B cell (primary cell): ENCODE data around the gene PCDHGA11. TPM values are rescaled to one million over a fixed set of nuclear protein-coding genes. Genes with fewer than 3 reads are reported as not detected.
"Not testable (repeated sequence)": the region's sequence is repeated elsewhere in the genome, so short reads cannot be mapped to it uniquely, and the experiment has no call there.

Source experiments
- ATAC-seq: fragments of 200-7000 bp; cut with Tn5 transposase; one replicate; pipeline ENCODE4 v1.10.0; 2021; ENCODE audit warnings: low read depth, mild to moderate bottlenecking, moderate number of reproducible peaks, moderate library complexity
- CTCF ChIA-PET: fragments of 350-600 bp; sonication (Branson Sonifier 250); formaldehyde crosslinking; loops from one replicate; lab custom pipeline; 2021; ENCODE audit warnings: antibody characterized with exemption, inconsistent platforms; lab: Charles Lee
- POLR2A ChIA-PET: fragments of 350-600 bp; sonication (Branson Sonifier 250); formaldehyde crosslinking; loops from one replicate; lab custom pipeline; 2021; ENCODE audit warnings: antibody characterized with exemption; lab: Charles Lee
- DNase-seq: peaks from one replicate; pipeline ENCODE4 v3.0.0; 2013
- H2AFZ ChIP-seq: 2 replicates; pipeline ENCODE4 v1.6.1; 2012; ENCODE audit warnings: mild to moderate bottlenecking, low read depth, low read length; ENCODE audit not compliant: insufficient read depth, poor library complexity, severe bottlenecking
- H3K27ac ChIP-seq, 2 donors: 1 replicate in 1 of 2; 2 replicates in 1 of 2; pipeline ENCODE4 v1.5.1; 2012 to 2013; ENCODE audit warnings: low read length in 2 of 2, mild to moderate bottlenecking in 2 of 2, moderate library complexity in 1 of 2
- H3K27me3 ChIP-seq, 4 experiments: fragments of 200-600 bp in 1 of 4; sonication (generic) in 1 of 4; replicated peaks in 1 of 4; 1 replicate in 2 of 4; 2 replicates in 2 of 4; pipeline versions ENCODE4 v1.6.1 to v1.7.0; 2013 to 2016; ENCODE audit warnings: low read length in 3 of 4, mild to moderate bottlenecking in 2 of 4, mixed read lengths in 1 of 4, moderate library complexity in 1 of 4; ENCODE audit not compliant: insufficient read depth in 4 of 4, control insufficient read depth in 3 of 4; ENCODE audit errors: control extremely low read depth in 1 of 4
- H3K36me3 ChIP-seq, 2 experiments: replicated peaks in 1 of 2; 1 replicate in 1 of 2; 2 replicates in 1 of 2; pipeline versions ENCODE4 v1.6.1 to v1.7.1; 2013; ENCODE audit warnings: low read length in 1 of 2; ENCODE audit not compliant: insufficient read depth in 2 of 2, control insufficient read depth in 1 of 2; ENCODE audit errors: control extremely low read depth in 1 of 2, extremely low read depth in 1 of 2
- H3K4me1 ChIP-seq, 2 donors: fragments of 200-600 bp in 1 of 2; sonication (generic) in 1 of 2; 1 replicate in 1 of 2; 2 replicates in 1 of 2; pipeline versions ENCODE4 v1.5.1 to v1.6.1; 2013 to 2017; ENCODE audit warnings: low read length in 2 of 2; ENCODE audit not compliant: control insufficient read depth in 2 of 2, insufficient read depth in 2 of 2
- H3K4me2 ChIP-seq: replicated peaks from 2 replicates; pipeline ENCODE3; 2012; ENCODE audit warnings: mild to moderate bottlenecking, low read depth, low read length; ENCODE audit not compliant: poor library complexity, severe bottlenecking
- H3K4me3 ChIP-seq, 5 experiments: fragments of 200-600 bp in 1 of 5; sonication (generic) in 1 of 5; 1 replicate in 3 of 5; 2 replicates in 2 of 5; pipeline versions ENCODE4 v1.5.1 to v1.7.0; 2011 to 2016; ENCODE audit warnings: low read length in 4 of 5, mild to moderate bottlenecking in 4 of 5, low read depth in 2 of 5, control low read depth in 1 of 5, moderate library complexity in 1 of 5; ENCODE audit not compliant: insufficient read depth in 1 of 5; ENCODE audit errors: control extremely low read depth in 1 of 5, extremely low read depth in 1 of 5
- H3K79me2 ChIP-seq: fragments of 200-600 bp; sonication (generic); one replicate; pipeline ENCODE4 v1.6.0; 2016; ENCODE audit warnings: low read length; ENCODE audit not compliant: control insufficient read depth, insufficient read depth
- H3K9ac ChIP-seq: fragments of 200-600 bp; sonication (generic); 2 replicates; pipeline ENCODE4 v1.6.1; 2017; ENCODE audit warnings: mild to moderate bottlenecking, low read length, moderate library complexity
- H3K9me3 ChIP-seq, 3 donors: one replicate each; pipeline versions ENCODE4 v1.6.1 to v1.7.1; 2013; ENCODE audit warnings: low read length in 2 of 3; ENCODE audit not compliant: control insufficient read depth in 2 of 3, insufficient read depth in 1 of 3; ENCODE audit errors: control extremely low read depth in 1 of 3
- H4K20me1 ChIP-seq: 2 replicates; pipeline ENCODE4 v1.6.0; 2012; ENCODE audit warnings: mild to moderate bottlenecking, low read length; ENCODE audit not compliant: insufficient read depth, control insufficient read depth, poor library complexity, severe bottlenecking
- H3K27ac Mint-ChIP-seq: one replicate; pipeline ENCODE4 v1.8.0; 2021; ENCODE audit warnings: mixed read lengths
- H3K27me3 Mint-ChIP-seq: one replicate; pipeline ENCODE4 v1.8.0; 2021; ENCODE audit warnings: mixed read lengths
- H3K4me1 Mint-ChIP-seq: one replicate; pipeline ENCODE4 v1.8.0; 2021; ENCODE audit warnings: mixed read lengths
- H3K4me3 Mint-ChIP-seq: one replicate; pipeline ENCODE4 v1.8.0; 2021; ENCODE audit warnings: mixed read lengths
- H3K9me3 Mint-ChIP-seq: one replicate; pipeline ENCODE4 v1.8.0; 2022; ENCODE audit warnings: mixed read lengths; ENCODE audit not compliant: insufficient read depth
- WGBS: methylation state at CpG from one replicate; pipeline ENCODE4 v1.1.5; 2013; ENCODE audit warnings: missing lambda C conversion rate; ENCODE audit not compliant: insufficient coverage; 5-methylcytosine and 5-hydroxymethylcytosine counted together
- intact Hi-C: fragments of 100-400 bp; cut with micrococcal nuclease; formaldehyde crosslinking; loops from one replicate; pipeline ENCODE4 v1.10.0; 2022
- polyA plus RNA-seq: library from polyadenylated mRNA; depleted of rRNA; stranded (reverse); fragments of >200 nt; gene quantifications from 2 replicates; pipeline ENCODE4 v1.2.3, GENCODE V29; 2012
- total RNA-seq, 2 donors: library from RNA; stranded (reverse); fragments of 120-200 nt in 1 of 2; gene quantifications; 1 replicate in 1 of 2; 2 replicates in 1 of 2; pipeline versions ENCODE4 v1.2.3 to v1.2.4, GENCODE V29; 2013 to 2022
- TF ChIP-seq, protein P1 (sequence below): fragments of 200-600 bp; IDR thresholded peaks from one replicate; pipeline ENCODE4 v1.8.0; 2022; ENCODE audit warnings: antibody characterized with exemption, mild to moderate bottlenecking

The PCDHGA11 gene
- total and polyA plus RNA-seq, 2 donors (not counting 1 experiment from before 2014, with no cell fraction given) = 0.15 to 1.5 TPM

DNA sequence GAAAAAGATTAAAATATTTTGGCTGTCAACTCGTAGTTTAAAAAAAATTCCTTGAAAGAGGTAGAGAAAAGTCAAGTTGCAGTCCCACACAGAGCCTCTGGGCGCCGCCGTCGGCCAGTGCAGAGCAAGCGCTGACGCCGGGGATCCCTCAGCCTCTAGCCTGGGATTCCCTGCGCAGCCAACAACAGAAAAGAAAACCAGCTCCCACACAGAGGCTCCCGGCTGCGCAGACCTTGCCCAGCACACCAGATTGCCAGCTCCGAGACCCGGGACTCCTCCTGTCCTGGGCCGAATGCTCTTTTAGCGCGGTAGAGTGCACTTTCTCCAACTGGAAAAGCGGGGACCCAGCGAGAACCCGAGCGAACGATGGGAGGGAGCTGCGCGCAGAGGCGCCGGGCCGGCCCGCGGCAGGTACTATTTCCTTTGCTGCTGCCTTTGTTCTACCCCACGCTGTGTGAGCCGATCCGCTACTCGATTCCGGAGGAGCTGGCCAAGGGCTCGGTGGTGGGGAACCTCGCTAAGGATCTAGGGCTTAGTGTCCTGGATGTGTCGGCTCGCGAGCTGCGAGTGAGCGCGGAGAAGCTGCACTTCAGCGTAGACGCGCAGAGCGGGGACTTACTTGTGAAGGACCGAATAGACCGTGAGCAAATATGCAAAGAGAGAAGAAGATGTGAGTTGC lies 3.2 kb upstream of the PCDHGA11 start, which contains the start of gene PCDHGB7:
TSS of gene PCDHGB7 (plus strand) at position 184 of the 679 bp plus-strand sequence. CDS start at position 367, 183 bp downstream.
- H3K9ac ChIP-seq, H3K27ac ChIP-seq, H3K9me3 Mint-ChIP-seq, H3K79me2 ChIP-seq, POLR2A ChIA-PET, H4K20me1 ChIP-seq, H3K36me3 ChIP-seq, H3K27ac Mint-ChIP-seq: not testable (repeated sequence)
- Mint-ChIP-seq H3K4me3 (peak within 1 kb of the TSS; percentile 80), H3K4me1 (peaks cover 28% of the 10 kb centered on the region), H3K27me3 (peaks cover 68% of the 10 kb centered on the region)
- peak; percentile 70 for ATAC-seq
- CTCF ChIA-PET = interaction anchor here (1.0 to 3.4 kb wide), 13 partner anchors 11 to 200 kb away, joined by 3 to 24 read pairs (median 3); partner anchors contain the start of genes PCDHGA12, PCDHGA9 and PCDHGC3
- DNase-seq = peak; percentile 57
- H3K9me3 ChIP-seq = peaks cover 2 to 69% (median 48%) of the 10 kb centered on the region in 3 donors
- H2AFZ ChIP-seq = peak within 1 kb of the TSS; percentile 9
- WGBS = 8% methylated on average over 46 of the region's 47 CpGs
- intact Hi-C loops = loop anchor here (1.0 to 10.0 kb wide), 2 partner anchors 93 to 141 kb away; partner anchors contain the start of gene TAF7
- peaks cover 21 to 27% of the 10 kb centered on the region in 2 donors for H3K4me1 ChIP-seq
- H3K4me3 ChIP-seq = peak within 1 kb of the TSS in 2 of 5 experiments; percentile 15
- H3K27me3 ChIP-seq = peaks cover 2 to 77% (median 65%) of the 10 kb centered on the region in 4 experiments
- H3K4me2 ChIP-seq = peak within 1 kb of the TSS; percentile 26
- TF ChIP-seq, protein P1, sequence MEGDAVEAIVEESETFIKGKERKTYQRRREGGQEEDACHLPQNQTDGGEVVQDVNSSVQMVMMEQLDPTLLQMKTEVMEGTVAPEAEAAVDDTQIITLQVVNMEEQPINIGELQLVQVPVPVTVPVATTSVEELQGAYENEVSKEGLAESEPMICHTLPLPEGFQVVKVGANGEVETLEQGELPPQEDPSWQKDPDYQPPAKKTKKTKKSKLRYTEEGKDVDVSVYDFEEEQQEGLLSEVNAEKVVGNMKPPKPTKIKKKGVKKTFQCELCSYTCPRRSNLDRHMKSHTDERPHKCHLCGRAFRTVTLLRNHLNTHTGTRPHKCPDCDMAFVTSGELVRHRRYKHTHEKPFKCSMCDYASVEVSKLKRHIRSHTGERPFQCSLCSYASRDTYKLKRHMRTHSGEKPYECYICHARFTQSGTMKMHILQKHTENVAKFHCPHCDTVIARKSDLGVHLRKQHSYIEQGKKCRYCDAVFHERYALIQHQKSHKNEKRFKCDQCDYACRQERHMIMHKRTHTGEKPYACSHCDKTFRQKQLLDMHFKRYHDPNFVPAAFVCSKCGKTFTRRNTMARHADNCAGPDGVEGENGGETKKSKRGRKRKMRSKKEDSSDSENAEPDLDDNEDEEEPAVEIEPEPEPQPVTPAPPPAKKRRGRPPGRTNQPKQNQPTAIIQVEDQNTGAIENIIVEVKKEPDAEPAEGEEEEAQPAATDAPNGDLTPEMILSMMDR = peak; percentile 62
